HG03139 (cell line): ENCODE results near the gene TXNL4B.

Source experiments
- ATAC-seq: cut with Tn5 transposase; IDR thresholded peaks from one replicate; pipeline ENCODE4 v1.9.1; 2021; ENCODE audit not compliant: unreplicated experiment

TXNL4B gene

DNA sequence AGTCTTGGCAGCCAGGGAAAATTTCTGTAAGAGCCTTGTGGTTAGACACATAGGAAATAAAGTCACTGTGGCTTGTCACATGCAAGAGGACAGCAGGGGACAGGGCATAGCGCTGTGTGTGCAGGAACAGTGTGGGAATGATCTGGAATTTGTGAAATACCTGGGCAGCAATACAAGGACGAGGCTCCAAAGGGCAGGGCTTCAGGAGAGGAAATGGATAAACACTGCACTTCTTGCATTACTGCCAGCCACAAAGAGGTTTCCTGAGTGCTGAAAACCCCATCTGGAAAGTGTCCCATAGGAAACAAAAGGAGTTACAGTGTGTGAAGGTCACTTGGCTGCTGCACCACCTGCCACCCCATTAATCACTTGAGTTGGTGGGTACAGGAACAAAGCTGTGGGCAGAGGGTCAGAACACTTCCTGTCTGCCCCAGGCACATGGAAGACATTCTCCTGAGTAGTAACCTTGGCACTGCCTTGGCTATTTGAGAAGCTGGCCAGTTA, 51.2 kb downstream of the TXNL4B start:
- no peak for ATAC-seq

DNA sequence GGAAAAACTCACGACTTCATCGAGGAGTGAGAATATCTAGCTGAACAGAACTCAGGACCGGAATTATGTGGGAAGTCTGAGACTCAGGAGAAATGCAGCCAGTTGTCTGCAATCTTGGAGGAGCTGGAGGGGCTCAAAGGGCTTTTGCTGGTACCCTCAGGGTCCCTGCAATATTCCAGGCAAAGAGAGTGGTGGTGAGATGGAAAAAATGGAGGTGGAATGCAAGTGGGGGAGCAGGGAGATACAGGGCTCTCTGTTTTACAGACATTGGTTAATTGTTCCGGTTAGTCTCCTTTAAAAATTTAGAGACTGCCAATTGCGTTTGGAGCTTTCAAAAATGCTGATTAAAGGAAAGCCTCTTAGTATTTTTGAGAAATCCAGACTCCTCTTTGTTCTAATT, 57.3 kb downstream of the TXNL4B start:
- no peak for ATAC-seq
